ENCODE results near the gene DENND4A.

GRCh38 chr15:65612949-65613744 lies 178.9 kb downstream of the DENND4A start:
- TF ChIP-seq SUZ12 (IDR thresholded peaks at IDR 0.05; ENCODE audit: extremely low read depth, insufficient read depth, insufficient read length): no peak
- TF ChIP-seq YY1 (IDR thresholded peaks at IDR 0.05; ENCODE audit: insufficient read depth, insufficient read length): no peak
- no peak for TF ChIP-seq ZNF274 (IDR thresholded peaks at IDR 0.05; ENCODE audit: low read depth, low read length)
